Transverse colon (tissue), 4 donors: ENCODE data around the gene NADK2. TPM values are rescaled to one million over a fixed set of nuclear protein-coding genes. Genes with fewer than 3 reads are reported as not detected.

Experiments
- DNase-seq: peaks from one replicate; pipeline ENCODE4 v3.0.0-alpha.2; 2019
- H3K27ac ChIP-seq, 4 donors: fragments of 200-600 bp; sonication (generic); 2 replicates each; pipeline ENCODE4 v1.5.1; 2016 to 2018; ENCODE audit warnings: inconsistent platforms in 4 of 4
- H3K27me3 ChIP-seq: fragments of 200-600 bp; sonication (generic); 2 replicates; pipeline ENCODE4 v1.5.1; 2017; ENCODE audit warnings: inconsistent platforms
- H3K36me3 ChIP-seq, 4 donors: fragments of 200-600 bp; sonication (generic); 2 replicates each; pipeline ENCODE4 v1.5.1; 2017 to 2019; ENCODE audit warnings: inconsistent platforms in 4 of 4
- H3K4me1 ChIP-seq, 4 donors: fragments of 200-600 bp; sonication (generic); 2 replicates each; pipeline ENCODE4 v1.5.1; 2017 to 2020; ENCODE audit warnings: inconsistent platforms in 4 of 4
- H3K4me3 ChIP-seq, 4 donors: fragments of 200-600 bp; sonication (generic); 1 replicate in 1 of 4; 2 replicates in 3 of 4; pipeline versions ENCODE4 v1.5.1 to v1.6.1; 2017 to 2019; ENCODE audit warnings: inconsistent platforms in 4 of 4
- H3K9me3 ChIP-seq, 2 donors: fragments of 200-600 bp; sonication (generic); 2 replicates each; pipeline ENCODE4 v1.5.1; 2017 to 2019; ENCODE audit warnings: inconsistent platforms in 2 of 2
- CTCF ChIP-seq, 5 experiments: fragments of 200-600 bp in 3 of 5; fragments of 450-650 bp in 2 of 5; sonication (generic) in 3 of 5; IDR thresholded peaks; 1 replicate in 2 of 5; 2 replicates in 3 of 5; pipeline ENCODE4 v1.5.1; 2016 to 2017; ENCODE audit warnings: antibody characterized with exemption in 5 of 5, inconsistent platforms in 3 of 5, mild to moderate bottlenecking in 2 of 5, moderate library complexity in 1 of 5
- EP300 ChIP-seq: sonication (generic); formaldehyde crosslinking; IDR thresholded peaks from one replicate; pipeline ENCODE4 v1.6.1; 2017; ENCODE audit warnings: antibody characterized with exemption, low read depth
- POLR2A ChIP-seq: fragments of 450-650 bp; IDR thresholded peaks from one replicate; pipeline ENCODE4 v1.6.1; 2016; ENCODE audit warnings: antibody characterized with exemption, mild to moderate bottlenecking, moderate library complexity
- POLR2AphosphoS5 ChIP-seq, 3 donors: sonication (generic); formaldehyde crosslinking; IDR thresholded peaks; one replicate each; pipeline ENCODE4 v1.6.1; 2016; ENCODE audit warnings: antibody characterized with exemption in 3 of 3
- WGBS, 2 donors: methylation state at CpG; one replicate each; pipeline ENCODE4 v1.1.5; 2018; ENCODE audit warnings: low coverage in 1 of 2; 5-methylcytosine and 5-hydroxymethylcytosine counted together
- in situ Hi-C, 4 donors: fragments of 200-750 bp; cut with MboI; loops; one replicate each; pipeline versions ENCODE4 v1.15.0 to v1.15.1; 2017; ENCODE audit warnings: low sequenced_read_pairs in 3 of 4, low pct_ligation_motif_present in 1 of 4, low pct_unique_long_range_greater_than_20kb in 1 of 4
- intact Hi-C: fragments of 100-400 bp; cut with DNase I; formaldehyde crosslinking; loops from one replicate; pipeline ENCODE4 v1.15.1; 2023; ENCODE audit warnings: low total_unique reads
- total RNA-seq, 4 donors: library from RNA; depleted of rRNA; stranded (reverse); fragments of >200 nt; gene quantifications; one replicate each; pipeline ENCODE4 v1.1.0, GENCODE V29; 2016

Gene NADK2
- total RNA-seq, 4 donors from 2014 or later: 14.6 to 31.4 (median 22.4) TPM

GRCh38 chr5:36209664-36210063 is 32.1 kb downstream of the NADK2 start:
- Histone ChIP-seq H3K9me3 (no peaks in the 10 kb centered on the region), H3K4me3 (no peak overlapping the region), H3K36me3 (peaks cover 0 to 19% (median 7%) of the 10 kb centered on the region in 4 donors), H3K27ac (no peak overlapping the region), H3K27me3 (no peaks in the 10 kb centered on the region), H3K4me1 (no peaks in the 10 kb centered on the region)
- DNase-seq: no peak
- intact Hi-C loops: no loop called here
- TF ChIP-seq CTCF (IDR thresholded peaks at IDR 0.05): no peak
- no peak for TF ChIP-seq POLR2A
- TF ChIP-seq EP300: no peak
- TF ChIP-seq POLR2AphosphoS5 (IDR thresholded peaks at IDR 0.05): no peak
- in situ Hi-C loops: no loop called here
- WGBS, 2 donors: 93 to 96% methylated on average over 3 of the region's 3 CpGs

GRCh38 chr5:36208786-36209185 is 32.9 kb downstream of the NADK2 start:
- Histone ChIP-seq H3K9me3 (no peaks in the 10 kb centered on the region), H3K4me3 (no peak overlapping the region), H3K27ac (no peak overlapping the region), H3K27me3 (no peaks in the 10 kb centered on the region), H3K4me1 (no peaks in the 10 kb centered on the region), H3K36me3 (peaks cover 0 to 23% (median 7%) of the 10 kb centered on the region in 4 donors)
- no peak for DNase-seq
- TF ChIP-seq EP300: no peak
- no peak for TF ChIP-seq CTCF (IDR thresholded peaks at IDR 0.05)
- TF ChIP-seq POLR2AphosphoS5 (IDR thresholded peaks at IDR 0.05): no peak
- TF ChIP-seq POLR2A: no peak
- WGBS, 2 donors: 93 to 100% methylated on average over 2 of the region's 2 CpGs
- intact Hi-C loops (no loop called here), in situ Hi-C loops (no loop called here)

GRCh38 chr5:36206913-36207312 is 34.8 kb downstream of the NADK2 start:
- in situ Hi-C loops: no loop called here
- intact Hi-C loops: no loop called here

GRCh38 chr5:36205329-36205728 is 36.4 kb downstream of the NADK2 start:
- intact Hi-C loops (loop anchor here (1.0 kb wide), 1 partner anchor 25 kb away; no protein-coding TSS in a partner anchor), in situ Hi-C loops (no loop called here)
- Histone ChIP-seq H3K36me3 (peaks cover 0 to 19% (median 6%) of the 10 kb centered on the region in 4 donors), H3K27ac (no peak overlapping the region), H3K27me3 (no peaks in the 10 kb centered on the region), H3K9me3 (no peaks in the 10 kb centered on the region), H3K4me1 (no peaks in the 10 kb centered on the region), H3K4me3 (no peak overlapping the region)
- DNase-seq: no peak
- TF ChIP-seq POLR2A (no peak), POLR2AphosphoS5 (IDR thresholded peaks at IDR 0.05) (no peak), CTCF (IDR thresholded peaks at IDR 0.05) (no peak)
- WGBS, 2 donors: 85 to 97% methylated on average over 2 of the region's 2 CpGs

More at GRCh38 chr5:36206913-36207312, 34.8 kb downstream of the NADK2 start:
- Histone ChIP-seq H3K4me1 (no peaks in the 10 kb centered on the region), H3K9me3 (no peaks in the 10 kb centered on the region), H3K4me3 (no peak overlapping the region), H3K27me3 (no peaks in the 10 kb centered on the region), H3K36me3 (peaks cover 0 to 23% (median 9%) of the 10 kb centered on the region in 4 donors), H3K27ac (no peak overlapping the region)
- DNase-seq: no peak
- TF ChIP-seq POLR2A (no peak), POLR2AphosphoS5 (IDR thresholded peaks at IDR 0.05) (no peak), EP300 (no peak), CTCF (IDR thresholded peaks at IDR 0.05) (no peak)
